NCI-H2227 treated with DMSO at 0.1 percent for 48 hours (cell line): ENCODE results near the gene ACVRL1.

Experiments used
- DNase-seq: peaks from one replicate; lab custom pipeline; 2025; lab: John Stamatoyannopoulos, UW

Gene ACVRL1

GRCh38 chr12:51898506-51898905, 8.8 kb upstream of the ACVRL1 start:
- DNase-seq, result no peak

DNA sequence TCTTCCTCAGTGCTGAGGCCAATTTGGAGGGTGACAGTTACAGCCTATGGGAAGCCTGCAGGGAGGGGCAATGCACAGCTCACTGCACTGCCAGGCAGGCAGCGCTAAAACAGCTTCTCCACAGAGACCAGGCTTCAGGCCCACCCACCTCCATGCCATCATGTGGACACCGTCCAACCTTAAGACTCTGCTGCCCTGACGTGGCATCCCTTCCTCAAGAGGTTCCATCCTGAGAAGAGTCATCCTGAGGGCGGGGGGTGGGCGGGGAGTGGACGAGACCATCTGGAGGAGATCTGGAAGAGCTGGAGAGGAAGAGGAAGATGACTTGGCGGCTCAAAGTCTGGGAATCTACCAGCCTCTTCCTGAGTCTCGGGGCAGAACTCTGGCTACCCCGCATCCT, 8.4 kb upstream of the ACVRL1 start:
- no peak for DNase-seq

DNA sequence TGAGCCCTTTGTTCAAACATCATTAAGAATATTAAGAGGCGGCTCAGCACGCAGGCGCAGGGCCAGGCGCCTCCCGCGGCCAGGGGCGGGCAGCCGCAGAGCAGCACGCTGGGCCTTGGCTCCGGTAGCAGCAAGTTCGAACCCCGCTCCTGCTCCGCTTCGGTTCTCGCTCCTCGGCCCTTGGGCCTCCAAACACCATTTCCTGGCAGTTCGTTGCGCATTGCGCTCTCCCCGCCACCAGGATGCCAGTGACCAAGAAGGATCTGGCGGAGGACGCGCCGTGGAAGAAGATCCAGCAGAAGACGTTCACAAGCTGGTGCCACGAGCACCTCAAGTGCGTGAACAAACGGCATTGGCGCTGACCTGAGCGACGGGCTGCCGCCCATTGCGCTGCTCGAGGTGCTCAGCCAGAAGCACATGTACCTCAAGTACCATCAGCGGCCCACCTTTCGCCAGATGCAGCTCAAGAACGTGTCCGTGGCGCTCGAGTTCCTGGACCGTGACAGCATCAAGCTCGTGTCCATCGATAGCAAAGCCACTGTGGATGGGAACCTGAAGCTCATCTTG, 6.9 kb upstream of the ACVRL1 start:
- no peak for DNase-seq

- DNase-seq, result no peak
Observed at GRCh38 chr12:51901121-51901817, 6.0 kb upstream of the ACVRL1 start.

DNA sequence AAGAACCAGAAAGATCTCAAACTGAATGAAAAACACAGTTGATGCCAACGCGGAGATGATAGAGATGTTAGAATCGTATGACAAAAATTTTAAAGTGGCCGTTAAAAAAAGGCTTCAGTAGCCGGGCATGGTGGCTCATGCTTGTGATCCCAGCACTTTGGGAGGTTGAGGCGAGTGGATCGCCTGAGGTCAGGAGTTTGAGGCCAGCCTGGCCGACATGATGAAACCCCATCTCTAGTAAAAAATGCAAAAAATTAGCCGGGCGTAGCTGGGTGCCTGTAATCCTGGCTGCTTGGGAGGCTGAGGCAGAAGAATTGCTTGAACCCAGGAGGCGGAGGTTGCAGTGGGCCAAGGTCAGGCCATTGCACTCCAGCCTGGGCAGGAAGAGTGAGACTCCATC, 5.4 kb upstream of the ACVRL1 start:
- no peak for DNase-seq

DNA sequence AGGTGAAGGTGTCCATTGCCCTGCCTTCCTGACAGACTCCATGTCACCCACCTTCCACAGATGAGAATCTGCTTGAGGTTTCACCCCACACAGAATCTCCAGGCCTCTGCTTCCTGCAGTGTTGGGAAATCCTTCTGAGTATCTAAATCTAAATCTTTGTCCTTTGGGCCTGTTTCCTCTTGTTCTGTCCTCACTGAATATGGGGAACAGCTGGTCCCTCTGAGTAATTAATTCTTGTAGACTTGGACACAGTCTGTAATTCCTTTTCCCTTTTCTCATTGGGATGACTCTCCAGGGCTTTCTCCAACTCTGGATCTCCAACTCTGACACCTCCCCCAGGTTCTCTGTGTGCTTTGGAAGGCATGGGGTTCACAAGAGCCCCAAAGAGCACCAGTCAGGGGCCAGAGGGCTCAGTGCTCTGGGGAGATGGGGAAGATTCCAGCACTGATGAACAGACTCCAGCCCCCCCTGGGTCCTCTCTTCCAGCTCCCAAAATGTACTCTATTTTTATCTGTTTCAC, 2.3 kb upstream of the ACVRL1 start:
- DNase-seq, result no peak

GRCh38 chr12:51905471-51906429, 1.6 kb upstream of the ACVRL1 start:
- DNase-seq, result peak; percentile 24

DNA sequence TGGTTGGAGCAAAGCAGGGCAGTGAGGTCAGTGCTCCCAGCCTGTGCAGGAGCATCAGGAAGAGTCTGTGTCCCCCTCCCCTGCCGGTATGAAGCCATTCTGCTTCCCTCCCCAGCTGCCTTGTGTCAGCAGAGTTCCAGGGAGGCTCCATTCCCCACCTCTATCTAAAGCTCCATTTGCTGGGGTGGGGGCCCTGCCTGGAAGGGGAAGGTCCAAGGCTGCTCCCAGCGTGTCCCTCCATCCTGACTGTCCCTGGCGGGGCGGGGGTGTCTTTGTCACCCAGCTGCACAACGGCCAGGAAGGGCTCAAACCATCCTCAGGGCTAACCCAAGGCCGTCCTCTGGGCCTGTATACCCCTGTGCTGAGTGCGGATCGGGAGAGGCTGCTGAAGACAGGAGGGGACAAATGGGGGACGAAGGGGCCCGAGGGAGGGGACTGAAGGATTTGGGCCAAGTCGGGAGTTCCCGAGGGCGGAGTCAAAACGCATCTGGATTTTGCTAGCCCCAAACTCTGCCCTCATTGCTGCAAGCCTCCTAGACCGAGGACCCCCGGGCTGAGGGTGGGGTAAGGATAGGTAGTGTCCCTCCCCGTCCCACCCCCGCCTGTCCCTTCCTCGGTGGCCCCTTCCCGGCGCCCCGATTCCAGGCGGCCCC, 748 bp upstream of the ACVRL1 start:
- no peak for DNase-seq

GRCh38 chr12:51907856-51908425, 637 bp downstream of the ACVRL1 start:
- DNase-seq, result no peak

GRCh38 chr12:51908876-51909592, 1.7 kb downstream of the ACVRL1 start:
- no peak for DNase-seq

DNA sequence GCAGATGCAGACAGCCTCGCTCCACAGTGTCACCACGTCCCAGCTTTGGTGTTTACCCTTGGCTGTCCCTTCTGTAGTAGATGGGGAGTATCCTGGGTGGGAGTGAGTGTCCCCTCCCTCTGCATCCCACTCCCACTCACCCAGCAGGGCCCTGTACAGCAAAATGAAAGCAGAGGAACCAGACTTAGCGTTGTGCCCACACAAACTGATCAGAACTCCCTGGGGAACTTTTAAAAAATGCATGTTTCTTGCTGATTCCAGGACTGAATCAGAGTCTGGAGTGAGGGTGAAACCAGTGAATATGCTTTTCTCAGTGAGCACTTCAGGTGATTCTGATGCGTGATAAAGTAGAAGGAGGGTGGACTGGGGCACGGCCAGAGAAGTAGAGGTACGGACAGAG, 2.9 kb downstream of the ACVRL1 start:
- DNase-seq, result no peak

GRCh38 chr12:51910691-51911090, 3.4 kb downstream of the ACVRL1 start:
- no peak for DNase-seq

GRCh38 chr12:51911307-51911706, 4.0 kb downstream of the ACVRL1 start:
- no peak for DNase-seq

DNA sequence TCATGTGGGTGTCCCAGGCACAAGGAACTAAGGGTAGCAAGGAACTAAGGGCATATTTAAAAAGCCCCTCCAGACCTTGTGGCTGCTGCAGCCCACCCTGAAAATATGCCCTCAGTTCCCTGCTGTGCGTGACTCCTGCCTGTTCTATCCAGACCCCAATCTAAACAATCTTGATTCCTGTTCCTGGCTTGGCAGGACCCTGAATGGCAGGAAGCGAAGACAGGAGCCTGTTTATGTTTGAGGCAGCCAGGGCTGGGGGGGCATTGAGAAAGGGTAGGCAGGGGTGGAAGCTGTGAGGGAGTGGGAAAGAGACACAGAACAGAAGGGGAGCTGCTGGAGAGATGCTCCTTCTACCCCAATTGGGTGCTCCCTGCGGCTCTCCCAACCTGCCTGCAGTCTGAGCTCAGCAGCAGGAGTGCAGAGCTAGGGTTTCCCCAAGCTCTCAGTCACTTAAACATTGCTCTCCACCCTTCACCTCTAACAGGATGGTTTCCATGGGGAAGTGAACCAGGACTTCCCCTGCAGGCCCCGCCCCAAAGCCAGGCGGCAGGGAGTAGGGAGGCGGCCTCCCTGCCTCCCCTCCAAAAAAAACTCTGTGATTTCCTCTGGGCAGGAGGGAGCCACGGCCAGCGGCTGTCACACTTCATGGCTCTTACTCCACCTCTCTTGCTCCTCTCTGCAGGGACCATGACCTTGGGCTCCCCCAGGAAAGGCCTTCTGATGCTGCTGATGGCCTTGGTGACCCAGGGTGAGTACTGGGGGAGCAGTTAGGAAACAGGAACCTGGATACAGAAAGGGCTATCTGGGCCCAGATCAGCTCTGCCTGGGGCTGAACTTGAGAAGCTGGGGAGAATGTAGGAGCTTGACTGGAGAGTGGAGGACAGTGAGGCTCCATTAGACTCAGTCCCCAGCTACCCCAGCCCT, 4.7 kb downstream of the ACVRL1 start:
- DNase-seq, result no peak

DNA sequence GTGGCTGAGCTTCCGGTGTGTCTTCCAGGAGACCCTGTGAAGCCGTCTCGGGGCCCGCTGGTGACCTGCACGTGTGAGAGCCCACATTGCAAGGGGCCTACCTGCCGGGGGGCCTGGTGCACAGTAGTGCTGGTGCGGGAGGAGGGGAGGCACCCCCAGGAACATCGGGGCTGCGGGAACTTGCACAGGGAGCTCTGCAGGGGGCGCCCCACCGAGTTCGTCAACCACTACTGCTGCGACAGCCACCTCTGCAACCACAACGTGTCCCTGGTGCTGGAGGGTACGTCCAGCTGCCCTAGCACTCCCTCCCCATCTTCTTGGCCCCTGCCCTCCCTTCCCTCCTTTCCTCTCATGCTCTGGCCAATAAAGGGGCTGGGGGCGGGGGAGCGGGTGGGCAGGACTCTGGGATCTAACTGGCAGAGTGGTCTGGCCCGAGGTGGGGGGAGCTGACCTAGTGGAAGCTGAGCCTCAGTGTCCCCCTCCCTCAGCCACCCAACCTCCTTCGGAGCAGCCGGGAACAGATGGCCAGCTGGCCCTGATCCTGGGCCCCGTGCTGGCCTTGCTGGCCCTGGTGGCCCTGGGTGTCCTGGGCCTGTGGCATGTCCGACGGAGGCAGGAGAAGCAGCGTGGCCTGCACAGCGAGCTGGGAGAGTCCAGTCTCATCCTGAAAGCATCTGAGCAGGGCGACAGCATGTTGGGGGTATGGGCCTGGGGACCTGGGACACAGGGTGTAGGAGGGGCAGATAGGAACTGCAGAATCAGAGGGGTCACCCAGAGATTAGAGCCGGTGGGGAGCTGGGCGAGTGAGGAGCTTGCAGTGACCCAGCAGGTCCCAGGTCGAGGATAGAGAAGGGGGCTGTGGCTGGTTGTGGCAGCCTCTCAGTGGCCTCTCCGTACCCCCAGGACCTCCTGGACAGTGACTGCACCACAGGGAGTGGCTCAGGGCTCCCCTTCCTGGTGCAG, 6.0 kb downstream of the ACVRL1 start:
- DNase-seq, result no peak

GRCh38 chr12:51914034-51914923, 7.0 kb downstream of the ACVRL1 start:
- DNase-seq, result no peak

DNA sequence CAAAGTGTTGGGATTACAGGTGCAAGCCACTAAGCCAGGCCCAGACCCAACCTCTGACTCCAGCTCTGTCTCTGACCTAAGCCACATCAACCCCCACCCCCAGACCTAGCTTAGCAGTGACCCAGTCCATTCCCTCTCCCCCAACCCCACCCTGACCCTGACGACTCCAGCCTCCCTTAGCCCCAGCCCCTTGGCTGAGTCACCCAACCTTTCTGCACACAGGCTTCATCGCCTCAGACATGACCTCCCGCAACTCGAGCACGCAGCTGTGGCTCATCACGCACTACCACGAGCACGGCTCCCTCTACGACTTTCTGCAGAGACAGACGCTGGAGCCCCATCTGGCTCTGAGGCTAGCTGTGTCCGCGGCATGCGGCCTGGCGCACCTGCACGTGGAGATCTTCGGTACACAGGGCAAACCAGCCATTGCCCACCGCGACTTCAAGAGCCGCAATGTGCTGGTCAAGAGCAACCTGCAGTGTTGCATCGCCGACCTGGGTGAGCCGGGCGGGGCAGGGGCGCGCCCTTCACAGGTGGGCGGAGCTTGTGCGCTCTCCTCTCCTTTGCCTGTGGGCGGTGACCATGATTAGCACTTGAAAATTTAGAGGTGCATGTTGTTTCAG, 7.8 kb downstream of the ACVRL1 start:
- DNase-seq, result no peak
